ENCODE results near the gene THAP4.

THAP4 gene

DNA sequence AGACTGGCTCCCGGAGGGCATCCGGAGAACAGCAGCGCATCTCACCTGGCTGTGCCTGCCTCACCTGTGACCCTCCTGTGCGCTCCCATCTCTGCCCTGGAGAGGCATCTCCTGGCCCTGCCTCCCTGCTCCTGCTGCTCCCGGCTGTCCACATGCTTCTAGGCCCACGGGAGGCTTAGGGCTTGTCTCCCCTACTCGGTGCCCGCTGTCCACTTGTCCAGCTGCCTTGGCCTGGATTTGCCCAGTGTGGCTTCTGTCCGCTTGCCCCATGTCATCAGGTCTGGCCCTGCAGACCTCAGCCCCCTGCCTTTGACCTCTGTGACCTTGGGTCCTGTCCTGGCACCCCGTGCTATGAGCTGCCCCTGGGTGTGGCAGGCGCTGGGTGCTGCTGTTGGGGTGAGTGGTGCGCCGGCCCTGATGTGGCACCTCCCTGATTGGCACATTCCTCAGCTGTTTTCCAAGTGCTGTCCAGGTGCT, 73.9 kb downstream of the THAP4 start:
- TF ChIP-seq TAF1 (IDR thresholded peaks at IDR 0.05; ENCODE audit: borderline replicate concordance, insufficient read depth, low read length) (no peak), FOXP2 (optimal IDR thresholded peaks at IDR 0.05; ENCODE audit: borderline replicate concordance, extremely low read depth, extremely low read length, insufficient read depth) (no peak), POLR2AphosphoS5 (IDR thresholded peaks at IDR 0.05; ENCODE audit: low read depth, low read length) (no peak), SIN3A (IDR thresholded peaks at IDR 0.05; ENCODE audit: borderline replicate concordance, insufficient read depth, low read length) (no peak)
- TF ChIP-seq, protein P1, sequence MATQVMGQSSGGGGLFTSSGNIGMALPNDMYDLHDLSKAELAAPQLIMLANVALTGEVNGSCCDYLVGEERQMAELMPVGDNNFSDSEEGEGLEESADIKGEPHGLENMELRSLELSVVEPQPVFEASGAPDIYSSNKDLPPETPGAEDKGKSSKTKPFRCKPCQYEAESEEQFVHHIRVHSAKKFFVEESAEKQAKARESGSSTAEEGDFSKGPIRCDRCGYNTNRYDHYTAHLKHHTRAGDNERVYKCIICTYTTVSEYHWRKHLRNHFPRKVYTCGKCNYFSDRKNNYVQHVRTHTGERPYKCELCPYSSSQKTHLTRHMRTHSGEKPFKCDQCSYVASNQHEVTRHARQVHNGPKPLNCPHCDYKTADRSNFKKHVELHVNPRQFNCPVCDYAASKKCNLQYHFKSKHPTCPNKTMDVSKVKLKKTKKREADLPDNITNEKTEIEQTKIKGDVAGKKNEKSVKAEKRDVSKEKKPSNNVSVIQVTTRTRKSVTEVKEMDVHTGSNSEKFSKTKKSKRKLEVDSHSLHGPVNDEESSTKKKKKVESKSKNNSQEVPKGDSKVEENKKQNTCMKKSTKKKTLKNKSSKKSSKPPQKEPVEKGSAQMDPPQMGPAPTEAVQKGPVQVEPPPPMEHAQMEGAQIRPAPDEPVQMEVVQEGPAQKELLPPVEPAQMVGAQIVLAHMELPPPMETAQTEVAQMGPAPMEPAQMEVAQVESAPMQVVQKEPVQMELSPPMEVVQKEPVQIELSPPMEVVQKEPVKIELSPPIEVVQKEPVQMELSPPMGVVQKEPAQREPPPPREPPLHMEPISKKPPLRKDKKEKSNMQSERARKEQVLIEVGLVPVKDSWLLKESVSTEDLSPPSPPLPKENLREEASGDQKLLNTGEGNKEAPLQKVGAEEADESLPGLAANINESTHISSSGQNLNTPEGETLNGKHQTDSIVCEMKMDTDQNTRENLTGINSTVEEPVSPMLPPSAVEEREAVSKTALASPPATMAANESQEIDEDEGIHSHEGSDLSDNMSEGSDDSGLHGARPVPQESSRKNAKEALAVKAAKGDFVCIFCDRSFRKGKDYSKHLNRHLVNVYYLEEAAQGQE (IDR thresholded peaks at IDR 0.05; ENCODE audit: insufficient read depth in 1 of 2, low read depth in 2 of 2, low read length in 2 of 2): no peak

DNA sequence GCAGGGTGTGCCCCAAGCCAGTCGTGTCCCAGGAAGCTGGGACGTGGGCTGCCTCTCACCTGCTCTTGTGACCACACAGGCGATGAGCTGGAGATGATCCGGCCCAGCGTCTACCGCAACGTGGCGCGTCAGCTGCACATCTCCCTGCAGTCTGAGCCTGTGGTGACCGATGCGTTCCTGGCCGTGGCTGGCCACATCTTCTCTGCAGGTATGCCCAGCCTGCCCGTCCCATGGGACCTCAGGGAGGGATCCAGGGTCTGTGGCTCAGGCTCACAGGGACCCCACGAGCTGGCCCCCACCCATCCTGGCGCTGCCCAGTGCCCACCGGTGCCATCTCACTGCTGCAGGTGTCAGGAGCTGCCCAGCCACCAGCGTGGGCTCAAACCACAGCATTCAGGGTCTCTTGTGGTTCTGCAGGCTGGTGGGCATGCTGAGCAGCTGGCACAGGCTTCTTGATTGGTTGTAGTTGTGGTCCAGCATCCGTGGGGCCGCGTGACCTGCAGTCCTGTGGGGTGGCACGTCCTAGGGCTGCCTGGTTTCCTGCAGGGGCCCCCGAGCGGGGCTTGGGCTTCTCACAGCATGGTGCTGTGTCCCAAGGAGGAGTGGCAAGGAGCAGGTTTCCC, 74.6 kb downstream of the THAP4 start:
- TF ChIP-seq, protein P1 (IDR thresholded peaks at IDR 0.05; ENCODE audit: insufficient read depth in 1 of 2, low read depth in 2 of 2, low read length in 2 of 2): no peak
- TF ChIP-seq TAF1 (IDR thresholded peaks at IDR 0.05; ENCODE audit: borderline replicate concordance, insufficient read depth, low read length) (no peak), SIN3A (IDR thresholded peaks at IDR 0.05; ENCODE audit: borderline replicate concordance, insufficient read depth, low read length) (no peak), FOXP2 (optimal IDR thresholded peaks at IDR 0.05; ENCODE audit: borderline replicate concordance, extremely low read depth, extremely low read length, insufficient read depth) (no peak), POLR2AphosphoS5 (IDR thresholded peaks at IDR 0.05; ENCODE audit: low read depth, low read length) (no peak)

DNA sequence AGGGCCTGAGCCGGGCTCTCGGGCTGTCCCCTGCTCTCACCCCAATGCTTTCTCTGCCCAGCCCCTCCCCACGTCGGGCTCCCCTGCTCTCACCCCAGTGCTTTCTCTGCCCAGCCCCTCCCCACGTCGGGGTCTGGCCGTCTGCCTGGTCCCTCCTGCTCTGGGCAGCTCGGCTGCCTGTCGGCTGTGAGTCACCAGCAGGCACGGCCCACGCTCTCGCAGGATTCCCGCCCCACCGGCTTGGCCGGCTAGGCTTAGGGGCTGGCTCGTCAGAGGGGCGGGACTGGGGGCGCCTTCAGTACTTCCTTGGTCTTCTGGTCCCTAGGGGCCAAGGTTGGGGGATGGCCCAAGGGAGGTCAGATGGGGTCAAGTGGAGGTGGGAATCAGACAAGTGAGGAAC, 75.1 kb downstream of the THAP4 start:
- TF ChIP-seq, protein P1 (IDR thresholded peaks at IDR 0.05; ENCODE audit: insufficient read depth in 1 of 2, low read depth in 2 of 2, low read length in 2 of 2): no peak
- no peak for TF ChIP-seq SIN3A (IDR thresholded peaks at IDR 0.05; ENCODE audit: borderline replicate concordance, insufficient read depth, low read length)
- no peak for TF ChIP-seq POLR2AphosphoS5 (IDR thresholded peaks at IDR 0.05; ENCODE audit: low read depth, low read length)
- no peak for TF ChIP-seq FOXP2 (optimal IDR thresholded peaks at IDR 0.05; ENCODE audit: borderline replicate concordance, extremely low read depth, extremely low read length, insufficient read depth)
- TF ChIP-seq TAF1 (IDR thresholded peaks at IDR 0.05; ENCODE audit: borderline replicate concordance, insufficient read depth, low read length): no peak

DNA sequence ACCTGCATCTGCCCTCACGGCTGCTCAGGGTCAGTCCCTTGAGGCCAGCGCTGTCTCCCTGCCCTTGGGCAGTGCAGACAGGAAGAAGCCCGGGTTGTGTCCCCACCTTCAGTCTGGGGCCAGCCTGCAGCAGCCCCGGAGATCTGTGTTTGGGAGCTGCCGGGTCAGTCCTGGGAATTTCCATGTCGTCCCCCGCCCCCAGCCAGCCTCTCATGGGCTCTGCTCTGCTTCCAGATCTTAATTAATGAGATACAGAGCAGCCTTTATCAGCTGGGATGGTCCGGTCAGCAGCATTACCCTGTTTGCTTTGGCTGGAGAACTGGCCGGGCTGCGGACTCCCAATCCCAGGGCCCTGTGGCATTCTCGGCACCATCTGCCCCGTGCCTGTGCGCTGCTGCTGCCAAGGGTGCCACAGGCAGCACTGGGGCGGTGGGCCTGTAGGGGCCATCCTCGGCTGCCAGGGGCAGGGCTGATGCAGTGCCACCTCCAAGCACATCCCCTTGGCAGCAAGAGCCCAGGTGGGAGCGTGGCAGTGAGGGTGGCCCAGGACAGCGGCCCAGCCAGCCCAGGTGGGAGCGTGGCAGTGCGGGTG, 76.0 kb downstream of the THAP4 start:
- TF ChIP-seq SIN3A (IDR thresholded peaks at IDR 0.05; ENCODE audit: borderline replicate concordance, insufficient read depth, low read length) (0 out of 2 replicates have a peak, but pooled peaks have one; percentile 59), TAF1 (IDR thresholded peaks at IDR 0.05; ENCODE audit: borderline replicate concordance, insufficient read depth, low read length) (no peak)

DNA sequence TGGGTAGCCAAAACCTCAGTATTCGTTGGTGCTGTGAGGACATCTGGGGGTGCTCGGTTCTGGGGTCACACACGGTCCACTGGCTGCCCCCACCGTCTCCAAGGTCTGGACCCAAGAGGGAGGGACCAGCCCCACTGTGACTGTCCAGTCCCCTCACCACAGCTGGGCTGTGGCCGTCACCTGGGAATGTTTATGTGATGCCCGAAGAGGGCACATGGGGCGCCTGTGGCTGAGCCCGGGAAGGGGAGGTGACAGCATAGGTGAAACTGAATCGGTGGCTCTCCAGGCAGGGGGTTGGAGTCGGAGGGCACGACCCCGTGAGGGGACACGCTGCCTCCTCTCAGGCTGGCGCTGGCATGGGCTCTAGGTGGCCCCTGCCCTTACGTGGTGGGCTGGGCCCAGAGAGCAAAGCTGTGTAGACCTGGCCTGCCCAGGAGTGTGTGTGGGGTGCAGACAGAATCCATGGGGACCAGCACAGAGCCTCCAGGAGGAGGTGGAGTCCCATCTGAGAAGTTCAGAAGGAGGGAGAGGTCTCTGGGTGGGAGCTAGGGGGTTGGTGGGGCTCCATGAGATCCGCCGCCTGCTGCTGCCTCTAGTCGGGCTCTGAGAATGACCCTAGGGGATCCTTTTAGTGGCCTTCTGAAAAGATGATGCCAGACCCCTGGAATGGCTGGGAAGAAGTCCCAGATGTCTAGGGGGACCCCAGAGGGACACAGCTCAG, 76.6 kb downstream of the THAP4 start:
- TF ChIP-seq POLR2AphosphoS5 (IDR thresholded peaks at IDR 0.05; ENCODE audit: low read depth, low read length): no peak
- no peak for TF ChIP-seq SIN3A (IDR thresholded peaks at IDR 0.05; ENCODE audit: borderline replicate concordance, insufficient read depth, low read length)
- TF ChIP-seq, protein P1 (IDR thresholded peaks at IDR 0.05; ENCODE audit: insufficient read depth in 1 of 2, low read depth in 2 of 2, low read length in 2 of 2): no peak
- TF ChIP-seq TAF1 (IDR thresholded peaks at IDR 0.05; ENCODE audit: borderline replicate concordance, insufficient read depth, low read length): no peak
- no peak for TF ChIP-seq FOXP2 (optimal IDR thresholded peaks at IDR 0.05; ENCODE audit: borderline replicate concordance, extremely low read depth, extremely low read length, insufficient read depth)
